Activated CD8-positive, alpha-beta T cell treated with anti-CD3 and anti-CD28 coated beads, Interleukin-2, amount 10 ng/mL, durations not matched to agents 7 days and 5 days (primary cell): ENCODE data around the gene SELENOO. TPM values are rescaled to one million over a fixed set of nuclear protein-coding genes. Genes with fewer than 3 reads are reported as not detected.

Experiments used
- ATAC-seq: fragments of 150-1000 bp; cut with Tn5 transposase; one replicate; pipeline ENCODE4 v1.10.0; 2021; ENCODE audit warnings: moderate library complexity
- CTCF ChIA-PET: fragments of 350-600 bp; sonication (Branson Sonifier 250); formaldehyde crosslinking; loops from one replicate; lab custom pipeline; 2021; ENCODE audit warnings: antibody characterized with exemption; lab: Charles Lee
- POLR2A ChIA-PET: fragments of 350-600 bp; sonication (Branson Sonifier 250); formaldehyde crosslinking; loops from one replicate; lab custom pipeline; 2021; ENCODE audit warnings: antibody characterized with exemption; lab: Charles Lee
- DNase-seq: peaks from one replicate; pipeline ENCODE4 v3.0.0-alpha.2; 2020
- H3K27ac Mint-ChIP-seq: one replicate; pipeline ENCODE4 v1.8.0; 2021; ENCODE audit warnings: mild to moderate bottlenecking, mixed read lengths
- H3K27me3 Mint-ChIP-seq: one replicate; pipeline ENCODE4 v1.8.0; 2021; ENCODE audit warnings: low read depth, mixed read lengths
- H3K36me3 Mint-ChIP-seq: one replicate; pipeline ENCODE4 v1.8.0; 2021; ENCODE audit warnings: low read depth, mixed read lengths
- H3K4me1 Mint-ChIP-seq: one replicate; pipeline ENCODE4 v1.8.0; 2021; ENCODE audit warnings: low read depth, mixed read lengths
- H3K4me3 Mint-ChIP-seq: one replicate; pipeline ENCODE4 v1.8.0; 2021; ENCODE audit warnings: mild to moderate bottlenecking, mixed read lengths
- H3K9me3 Mint-ChIP-seq: one replicate; pipeline ENCODE4 v1.8.0; 2022; ENCODE audit warnings: mixed read lengths; ENCODE audit not compliant: insufficient read depth
- total RNA-seq, 2 experiments: library from RNA; stranded (reverse); gene quantifications; one replicate each; pipeline ENCODE4 v1.2.3, GENCODE V29; 2021

The SELENOO gene
- total RNA-seq, 2 experiments from 2014 or later, result 23.6 to 24.4 TPM

DNA sequence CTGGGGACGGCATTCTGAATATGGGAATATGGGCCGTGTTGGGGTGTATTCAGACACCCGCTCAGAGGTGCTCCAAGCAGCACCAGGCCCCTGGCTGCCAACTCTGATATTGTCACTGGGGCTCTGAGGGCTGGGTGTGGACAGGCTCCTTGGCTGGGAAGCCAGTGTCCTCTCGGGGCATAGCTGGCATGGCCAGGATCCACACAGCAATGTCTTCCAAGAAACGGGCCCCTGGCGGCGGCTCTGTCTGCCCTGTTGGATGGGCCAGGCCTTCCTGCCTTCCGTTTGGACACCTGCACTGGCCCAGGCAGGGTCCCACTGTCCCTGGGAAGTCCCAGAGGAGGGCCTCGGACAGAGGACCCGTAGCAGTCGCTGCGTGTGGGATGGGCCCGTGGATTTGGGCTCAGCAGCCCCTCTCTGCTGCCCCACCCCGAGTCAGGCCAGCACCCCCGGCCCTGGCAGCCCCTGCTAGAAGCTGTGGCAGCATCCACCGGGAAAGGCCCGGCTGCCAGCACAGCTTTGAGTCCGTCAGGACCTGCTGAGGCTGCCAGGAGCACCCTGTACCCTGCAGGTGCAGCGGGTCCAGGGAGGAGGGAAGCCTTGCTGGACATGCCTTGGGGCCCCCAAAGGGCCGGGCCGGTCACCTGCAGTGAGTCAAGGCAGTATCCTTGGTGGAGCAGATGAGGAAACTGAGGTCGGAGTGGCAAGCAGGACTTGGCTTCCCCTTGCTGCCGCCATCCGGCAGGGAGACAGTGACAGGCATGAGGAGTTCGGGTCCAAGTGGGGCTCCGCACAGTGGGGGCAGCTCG is 26.2 kb upstream of the SELENOO start:
- H3K27ac Mint-ChIP-seq, result no peak overlapping the region
- H3K4me3 Mint-ChIP-seq, result no peak overlapping the region
- CTCF ChIA-PET, result interaction anchor here (2.2 kb wide), 1 partner anchor 16 kb away, joined by 8 read pairs; no protein-coding TSS in a partner anchor
- ATAC-seq (no peak), DNase-seq (no peak)
- no peaks in the 10 kb centered on the region for H3K36me3 Mint-ChIP-seq
- peaks cover 16% of the 10 kb centered on the region for H3K27me3 Mint-ChIP-seq
- H3K9me3 Mint-ChIP-seq, result no peaks in the 10 kb centered on the region
- POLR2A ChIA-PET, result no interaction called here
- H3K4me1 Mint-ChIP-seq, result peaks cover 3% of the 10 kb centered on the region

DNA sequence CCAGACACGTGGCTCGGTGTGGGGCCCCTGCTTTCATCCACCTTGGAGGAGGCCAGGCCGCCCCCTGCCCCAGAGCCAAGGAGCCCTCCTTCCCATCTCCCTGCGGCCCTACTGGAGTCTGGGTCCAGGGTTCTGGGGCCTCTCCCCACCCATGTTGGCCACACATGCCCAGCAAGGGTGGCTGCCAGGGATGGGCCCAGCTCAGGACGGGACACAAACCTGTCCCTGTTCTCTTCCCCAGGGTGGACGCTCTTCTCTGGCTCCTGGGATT is 25.7 kb upstream of the SELENOO start:
- ATAC-seq (no peak), DNase-seq (no peak)
- Mint-ChIP-seq H3K36me3 (no peaks in the 10 kb centered on the region), H3K4me1 (peaks cover 7% of the 10 kb centered on the region), H3K9me3 (no peaks in the 10 kb centered on the region), H3K27ac (no peak overlapping the region), H3K27me3 (peaks cover 14% of the 10 kb centered on the region), H3K4me3 (no peak overlapping the region)
- POLR2A ChIA-PET, result no interaction called here
- CTCF ChIA-PET, result interaction anchor here (2.2 kb wide), 1 partner anchor 15 kb away, joined by 8 read pairs; no protein-coding TSS in a partner anchor

DNA sequence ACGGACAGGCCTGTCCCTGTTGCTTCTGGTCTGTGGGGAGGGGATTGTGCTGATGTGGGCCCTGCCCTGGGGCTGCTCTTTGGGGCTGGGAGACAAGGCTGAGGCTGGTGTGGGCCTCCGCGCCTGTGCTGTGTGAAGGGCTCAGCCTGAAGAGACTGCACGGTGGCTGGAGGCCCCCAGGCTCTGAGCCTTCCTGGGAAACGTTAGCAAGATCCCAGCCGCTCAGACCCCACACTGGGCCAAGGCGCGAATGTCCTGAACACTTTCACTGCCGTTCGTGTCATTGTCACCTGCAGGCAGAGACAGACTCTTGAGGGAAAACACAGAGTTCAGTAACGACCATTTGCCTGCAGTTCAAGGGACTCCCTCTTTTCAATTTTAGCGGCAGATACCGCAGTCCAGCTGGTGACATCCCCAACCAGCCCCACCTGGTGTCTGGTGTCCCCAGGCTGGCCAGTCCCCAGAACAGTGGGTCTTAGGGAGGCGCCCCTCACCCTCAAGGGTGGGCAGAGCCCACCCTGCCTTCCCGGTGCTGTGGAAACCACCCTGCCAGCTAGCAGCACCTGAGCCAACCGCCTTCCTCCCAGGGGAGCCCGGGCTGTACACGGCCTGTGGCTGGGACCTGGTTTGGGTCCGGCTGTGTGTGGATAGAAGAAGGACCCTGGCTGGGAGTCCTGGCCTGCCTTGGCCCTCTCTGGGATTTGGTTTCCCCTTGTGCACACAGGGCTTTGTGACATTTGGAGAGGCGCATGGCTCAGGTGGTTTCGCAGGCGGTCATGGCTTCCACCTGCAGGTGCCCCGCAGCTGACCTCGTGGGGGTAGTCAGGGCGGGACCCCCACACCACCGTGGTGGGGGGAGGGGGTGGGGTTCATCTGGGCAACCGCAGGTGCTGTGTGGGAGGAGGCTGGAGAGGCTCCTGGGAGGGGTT is 24.6 kb upstream of the SELENOO start:
- ChIA-PET CTCF (interaction anchor here (2.2 kb wide), 1 partner anchor 14 kb away, joined by 8 read pairs; no protein-coding TSS in a partner anchor), POLR2A (interaction anchor here (0.7 to 1.1 kb wide), 2 partner anchors 11 to 15 kb away, joined by 3 read pairs; no protein-coding TSS in a partner anchor)
- DNase-seq, result no peak

DNA sequence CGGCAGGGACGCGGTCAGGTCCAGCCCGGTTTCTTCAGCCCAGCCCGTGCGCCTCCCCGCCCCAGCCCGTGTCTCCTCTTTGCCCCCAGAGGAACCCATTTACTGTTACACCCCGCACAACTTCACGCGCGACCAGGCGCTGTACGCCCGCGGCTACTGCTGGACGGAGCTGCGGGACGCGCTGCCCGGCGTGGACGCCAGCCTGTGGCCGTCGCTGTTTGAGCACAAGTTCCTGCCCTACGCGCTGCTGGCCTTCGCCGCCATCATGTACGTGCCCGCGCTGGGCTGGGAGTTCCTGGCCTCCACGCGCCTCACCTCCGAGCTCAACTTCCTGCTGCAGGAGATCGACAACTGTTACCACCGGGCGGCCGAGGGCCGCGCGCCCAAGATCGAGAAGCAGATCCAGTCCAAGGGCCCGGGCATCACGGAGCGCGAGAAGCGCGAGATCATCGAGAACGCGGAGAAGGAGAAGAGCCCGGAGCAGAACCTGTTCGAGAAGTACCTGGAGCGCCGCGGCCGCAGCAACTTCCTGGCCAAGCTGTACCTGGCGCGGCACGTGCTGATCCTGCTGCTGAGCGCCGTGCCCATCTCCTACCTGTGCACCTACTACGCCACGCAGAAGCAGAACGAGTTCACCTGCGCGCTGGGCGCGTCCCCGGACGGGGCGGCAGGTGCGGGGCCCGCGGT is 23.8 kb upstream of the SELENOO start:
- DNase-seq (no peak), ATAC-seq (no peak)
- H3K9me3 Mint-ChIP-seq, result no peaks in the 10 kb centered on the region
- CTCF ChIA-PET, result no interaction called here
- H3K27me3 Mint-ChIP-seq, result peaks cover 8% of the 10 kb centered on the region
- POLR2A ChIA-PET, result interaction anchor here (0.7 kb wide), 1 partner anchor 10 kb away, joined by 3 read pairs; no protein-coding TSS in a partner anchor
- H3K4me3 Mint-ChIP-seq, result no peak overlapping the region
- H3K36me3 Mint-ChIP-seq, result no peaks in the 10 kb centered on the region
- no peak overlapping the region for H3K27ac Mint-ChIP-seq
- peaks cover 8% of the 10 kb centered on the region for H3K4me1 Mint-ChIP-seq

More for the DNA sequence above, 24.6 kb upstream of the SELENOO start:
- H3K9me3 Mint-ChIP-seq, result no peaks in the 10 kb centered on the region
- H3K27ac Mint-ChIP-seq, result no peak overlapping the region
- peaks cover 8% of the 10 kb centered on the region for H3K4me1 Mint-ChIP-seq
- no peak overlapping the region for H3K4me3 Mint-ChIP-seq
- no peak for ATAC-seq
- peaks cover 11% of the 10 kb centered on the region for H3K27me3 Mint-ChIP-seq
- H3K36me3 Mint-ChIP-seq, result no peaks in the 10 kb centered on the region

DNA sequence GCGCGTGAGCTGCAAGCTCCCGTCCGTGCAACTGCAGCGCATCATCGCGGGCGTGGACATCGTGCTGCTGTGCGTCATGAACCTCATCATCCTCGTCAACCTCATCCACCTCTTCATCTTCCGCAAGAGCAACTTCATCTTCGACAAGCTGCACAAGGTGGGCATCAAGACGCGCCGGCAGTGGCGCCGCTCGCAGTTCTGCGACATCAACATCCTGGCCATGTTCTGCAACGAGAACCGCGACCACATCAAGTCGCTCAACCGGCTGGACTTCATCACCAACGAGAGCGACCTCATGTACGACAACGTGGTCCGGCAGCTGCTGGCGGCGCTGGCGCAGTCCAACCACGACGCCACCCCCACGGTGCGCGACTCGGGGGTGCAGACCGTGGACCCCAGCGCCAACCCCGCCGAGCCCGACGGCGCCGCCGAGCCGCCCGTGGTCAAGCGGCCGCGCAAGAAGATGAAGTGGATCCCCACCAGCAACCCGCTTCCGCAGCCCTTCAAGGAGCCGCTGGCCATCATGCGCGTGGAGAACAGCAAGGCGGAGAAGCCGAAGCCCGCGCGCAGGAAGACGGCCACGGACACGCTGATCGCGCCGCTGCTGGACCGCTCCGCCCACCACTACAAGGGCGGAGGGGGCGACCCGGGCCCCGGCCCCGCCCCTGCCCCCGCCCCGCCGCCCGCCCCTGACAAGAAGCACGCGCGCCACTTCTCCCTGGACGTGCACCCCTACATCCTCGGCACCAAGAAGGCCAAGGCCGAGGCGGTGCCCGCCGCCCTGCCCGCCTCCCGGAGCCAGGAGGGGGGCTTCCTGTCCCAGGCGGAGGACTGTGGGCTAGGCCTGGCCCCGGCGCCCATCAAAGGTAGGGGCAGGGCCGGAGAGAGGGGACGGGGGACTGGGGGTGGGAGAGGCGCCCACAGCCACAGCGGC is 23.0 kb upstream of the SELENOO start:
- H3K36me3 Mint-ChIP-seq, result no peaks in the 10 kb centered on the region
- H3K9me3 Mint-ChIP-seq, result no peaks in the 10 kb centered on the region
- DNase-seq, result no peak
- POLR2A ChIA-PET, result no interaction called here
- no peak overlapping the region for H3K4me3 Mint-ChIP-seq
- peaks cover 5% of the 10 kb centered on the region for H3K27me3 Mint-ChIP-seq
- ATAC-seq, result no peak
- CTCF ChIA-PET, result no interaction called here
- peaks cover 8% of the 10 kb centered on the region for H3K4me1 Mint-ChIP-seq
- no peak overlapping the region for H3K27ac Mint-ChIP-seq

DNA sequence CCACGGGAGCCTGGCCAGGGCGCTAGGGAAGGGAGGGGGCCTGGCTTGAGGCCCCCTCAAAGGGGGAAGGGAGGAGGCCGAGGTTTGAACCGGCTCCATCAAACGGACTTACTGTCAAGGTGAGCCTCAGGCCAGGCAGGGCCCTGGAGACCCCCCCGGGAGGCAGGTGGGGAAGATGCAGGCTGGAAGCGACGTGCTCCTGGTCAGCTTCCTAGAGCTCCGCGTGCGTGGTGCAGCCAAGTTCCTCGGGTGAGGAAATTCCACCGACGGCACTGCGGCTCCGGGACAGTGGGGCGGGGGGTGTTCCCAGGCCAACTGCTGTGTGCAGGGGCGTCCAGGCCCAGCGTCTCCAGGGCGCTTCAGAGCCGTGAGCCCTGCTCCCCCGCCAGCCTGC is 22.3 kb upstream of the SELENOO start:
- H3K36me3 Mint-ChIP-seq, result no peaks in the 10 kb centered on the region
- H3K4me3 Mint-ChIP-seq, result no peak overlapping the region
- ATAC-seq, result no peak
- H3K4me1 Mint-ChIP-seq, result peaks cover 8% of the 10 kb centered on the region
- no peak for DNase-seq
- H3K27me3 Mint-ChIP-seq, result peaks cover 5% of the 10 kb centered on the region
- no peaks in the 10 kb centered on the region for H3K9me3 Mint-ChIP-seq
- CTCF ChIA-PET, result no interaction called here
- POLR2A ChIA-PET, result no interaction called here
- no peak overlapping the region for H3K27ac Mint-ChIP-seq

DNA sequence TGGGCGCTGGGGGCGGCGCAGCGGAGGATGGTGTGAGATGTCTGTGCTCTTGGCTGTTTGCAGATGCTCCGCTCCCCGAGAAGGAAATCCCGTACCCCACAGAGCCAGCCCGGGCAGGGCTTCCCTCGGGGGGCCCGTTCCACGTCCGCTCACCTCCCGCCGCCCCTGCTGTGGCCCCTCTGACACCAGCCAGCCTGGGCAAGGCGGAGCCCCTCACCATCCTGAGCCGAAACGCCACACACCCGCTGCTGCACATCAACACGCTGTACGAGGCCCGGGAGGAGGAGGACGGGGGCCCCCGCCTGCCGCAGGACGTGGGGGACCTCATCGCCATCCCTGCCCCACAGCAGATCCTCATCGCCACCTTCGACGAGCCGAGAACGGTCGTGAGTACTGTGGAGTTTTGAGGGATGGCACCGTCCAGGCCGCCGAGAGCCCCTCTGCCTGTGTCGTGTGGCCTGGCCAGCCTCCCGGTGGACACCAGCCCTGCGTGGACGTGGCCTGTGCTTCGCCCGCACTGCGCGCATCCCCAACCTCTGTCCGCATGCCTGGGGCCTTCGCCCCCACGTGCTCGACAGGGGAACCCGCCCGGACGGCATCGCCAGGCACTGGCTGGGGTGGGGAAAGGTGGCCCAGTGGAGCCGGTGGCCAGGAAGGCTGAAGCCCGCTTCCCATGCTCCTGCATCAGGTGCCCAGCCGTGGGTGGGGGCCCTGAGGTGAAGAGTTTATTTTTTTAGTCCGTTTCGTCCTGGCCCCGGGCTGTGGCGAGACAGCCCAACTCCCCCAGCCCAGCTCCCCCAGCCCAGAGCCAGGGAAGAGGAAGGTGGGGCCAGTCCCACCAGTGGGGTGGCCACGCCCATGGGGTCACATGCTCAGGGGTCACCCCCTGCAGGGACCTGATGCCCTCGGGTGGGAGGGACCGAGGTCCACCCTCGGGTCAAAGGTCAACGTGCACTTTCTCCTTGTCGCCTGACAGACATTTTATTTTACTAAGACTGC is 21.6 kb upstream of the SELENOO start:
- ChIA-PET POLR2A (no interaction called here), CTCF (no interaction called here)
- no peak for ATAC-seq
- H3K27me3 Mint-ChIP-seq, result peaks cover 3% of the 10 kb centered on the region
- no peaks in the 10 kb centered on the region for H3K36me3 Mint-ChIP-seq
- no peaks in the 10 kb centered on the region for H3K9me3 Mint-ChIP-seq
- H3K27ac Mint-ChIP-seq, result no peak overlapping the region
- no peak for DNase-seq
- H3K4me3 Mint-ChIP-seq, result no peak overlapping the region
- peaks cover 8% of the 10 kb centered on the region for H3K4me1 Mint-ChIP-seq

DNA sequence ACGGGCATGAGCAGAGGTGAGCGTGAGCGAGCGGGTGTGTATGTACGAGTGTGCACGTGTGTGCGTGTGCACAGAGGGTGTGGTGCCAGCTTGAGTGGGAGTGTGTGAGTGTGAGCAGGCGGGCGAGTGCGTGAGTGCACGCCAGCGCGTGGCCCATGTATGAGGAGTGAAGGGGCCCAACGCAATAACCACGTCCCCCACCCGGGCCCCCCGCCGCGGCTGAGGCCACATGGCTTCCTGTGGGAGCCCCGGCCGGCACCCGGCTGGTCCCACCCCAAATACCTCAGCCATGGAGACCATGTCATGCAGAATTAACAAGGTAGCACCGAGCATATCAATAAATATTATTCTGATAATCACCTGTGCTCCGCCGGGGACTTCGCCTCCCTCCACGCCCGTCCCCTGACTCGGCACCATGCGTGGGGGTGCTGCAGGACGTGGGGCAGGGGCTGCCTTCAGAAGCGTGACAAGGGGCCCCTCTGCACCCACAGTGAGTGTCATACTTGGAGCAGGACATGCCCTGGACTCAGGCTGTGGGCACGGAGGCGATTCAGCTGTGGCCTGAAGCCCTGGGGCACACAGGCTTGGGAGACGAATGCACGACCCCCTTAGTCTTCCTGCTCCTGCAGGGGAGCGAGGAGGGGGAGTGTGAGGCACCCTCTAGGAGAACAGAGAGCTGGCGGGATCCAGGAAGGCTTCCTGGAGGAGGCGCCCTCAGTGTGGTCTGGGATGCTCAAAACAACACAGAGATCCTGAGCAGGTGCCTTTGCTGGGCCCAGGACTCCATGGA is 20.7 kb upstream of the SELENOO start:
- H3K4me3 Mint-ChIP-seq, result no peak overlapping the region
- ATAC-seq, result no peak
- H3K27me3 Mint-ChIP-seq, result peaks cover 3% of the 10 kb centered on the region
- POLR2A ChIA-PET, result no interaction called here
- no peak for DNase-seq
- H3K36me3 Mint-ChIP-seq, result no peaks in the 10 kb centered on the region
- CTCF ChIA-PET, result no interaction called here
- H3K27ac Mint-ChIP-seq, result no peak overlapping the region
- H3K4me1 Mint-ChIP-seq, result peaks cover 11% of the 10 kb centered on the region
- H3K9me3 Mint-ChIP-seq, result no peaks in the 10 kb centered on the region

DNA sequence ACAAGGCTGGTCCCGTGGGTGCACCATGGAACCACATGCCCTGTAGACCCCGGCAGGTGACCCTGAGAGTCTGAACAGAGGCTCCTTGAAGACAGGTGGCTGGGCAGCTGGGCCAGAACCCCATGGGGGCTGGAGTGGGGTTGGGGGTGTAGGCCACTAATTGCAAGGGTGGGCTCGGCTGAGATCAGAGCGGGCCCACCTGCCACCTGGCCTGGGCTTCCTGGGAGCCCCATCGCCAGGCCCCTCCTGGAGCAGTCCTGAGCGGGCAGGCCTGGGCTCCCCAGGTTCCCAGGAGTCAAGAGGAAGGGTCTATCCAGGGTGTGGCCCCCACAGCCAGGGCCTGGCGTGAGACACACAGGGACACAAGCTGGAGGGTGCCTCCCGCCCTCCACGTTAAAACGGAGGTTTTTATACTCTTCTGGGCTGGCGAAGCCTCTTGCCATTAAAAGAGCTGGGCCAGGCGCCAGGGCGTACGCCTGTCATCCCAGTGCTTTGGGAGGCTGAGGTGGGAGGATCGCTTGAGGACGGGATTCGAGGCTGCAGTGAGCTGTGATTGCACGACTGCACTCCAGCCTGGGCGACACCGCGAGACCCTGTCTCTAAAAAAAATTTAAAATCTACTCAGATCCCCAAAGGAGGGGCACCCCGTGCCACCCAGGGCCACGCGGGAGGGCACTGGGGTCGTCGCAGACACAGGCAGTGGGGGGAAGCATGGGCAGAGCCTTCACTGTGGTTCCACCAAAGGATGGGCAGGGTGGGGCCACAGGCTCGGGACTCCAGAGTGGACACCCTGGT is 19.9 kb upstream of the SELENOO start:
- DNase-seq (no peak), ATAC-seq (no peak)
- H3K27ac Mint-ChIP-seq, result no peak overlapping the region
- H3K36me3 Mint-ChIP-seq, result no peaks in the 10 kb centered on the region
- peaks cover 13% of the 10 kb centered on the region for H3K4me1 Mint-ChIP-seq
- no peak overlapping the region for H3K4me3 Mint-ChIP-seq
- peaks cover 3% of the 10 kb centered on the region for H3K27me3 Mint-ChIP-seq
- ChIA-PET POLR2A (no interaction called here), CTCF (no interaction called here)
- H3K9me3 Mint-ChIP-seq, result no peaks in the 10 kb centered on the region
